AG10803 (cell line): Measurements from ENCODE around the gene SYTL2.

ENCODE experiments used
- DNase-seq: peaks from one replicate; pipeline ENCODE4 v3.0.0; 2010; ENCODE audit warnings: low read depth
- H3K4me3 ChIP-seq: 2 replicates; pipeline ENCODE4 v1.5.1; 2011; ENCODE audit warnings: mild to moderate bottlenecking, low read length, control low read depth
- TF ChIP-seq, protein P1 (sequence below): conservative IDR thresholded peaks from 2 replicates; pipeline ENCODE4 v1.5.1; 2011; ENCODE audit warnings: mild to moderate bottlenecking, low read length, control low read depth, inconsistent platforms

The SYTL2 gene

DNA sequence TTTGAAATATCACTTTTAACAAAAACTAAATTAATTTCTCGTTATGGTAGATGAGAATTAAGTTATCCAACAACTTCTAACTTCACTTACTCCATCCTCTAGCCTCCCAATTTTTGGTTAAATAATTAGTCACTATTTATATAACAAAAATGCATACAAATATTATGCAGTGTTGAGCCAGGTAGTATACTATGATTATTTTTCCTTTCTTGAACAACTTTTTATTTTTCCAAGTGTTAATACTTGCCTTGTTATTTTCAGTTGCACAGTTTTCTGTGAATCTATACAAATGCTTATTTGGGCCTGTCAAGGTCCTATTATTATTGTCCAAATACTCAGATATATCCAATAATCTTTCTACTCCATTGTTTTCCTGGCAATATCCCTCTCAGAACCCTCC is 24.3 kb upstream of the SYTL2 start:
- TF ChIP-seq, protein P1, sequence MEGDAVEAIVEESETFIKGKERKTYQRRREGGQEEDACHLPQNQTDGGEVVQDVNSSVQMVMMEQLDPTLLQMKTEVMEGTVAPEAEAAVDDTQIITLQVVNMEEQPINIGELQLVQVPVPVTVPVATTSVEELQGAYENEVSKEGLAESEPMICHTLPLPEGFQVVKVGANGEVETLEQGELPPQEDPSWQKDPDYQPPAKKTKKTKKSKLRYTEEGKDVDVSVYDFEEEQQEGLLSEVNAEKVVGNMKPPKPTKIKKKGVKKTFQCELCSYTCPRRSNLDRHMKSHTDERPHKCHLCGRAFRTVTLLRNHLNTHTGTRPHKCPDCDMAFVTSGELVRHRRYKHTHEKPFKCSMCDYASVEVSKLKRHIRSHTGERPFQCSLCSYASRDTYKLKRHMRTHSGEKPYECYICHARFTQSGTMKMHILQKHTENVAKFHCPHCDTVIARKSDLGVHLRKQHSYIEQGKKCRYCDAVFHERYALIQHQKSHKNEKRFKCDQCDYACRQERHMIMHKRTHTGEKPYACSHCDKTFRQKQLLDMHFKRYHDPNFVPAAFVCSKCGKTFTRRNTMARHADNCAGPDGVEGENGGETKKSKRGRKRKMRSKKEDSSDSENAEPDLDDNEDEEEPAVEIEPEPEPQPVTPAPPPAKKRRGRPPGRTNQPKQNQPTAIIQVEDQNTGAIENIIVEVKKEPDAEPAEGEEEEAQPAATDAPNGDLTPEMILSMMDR = no peak
- no peak for DNase-seq
- H3K4me3 ChIP-seq = no peak overlapping the region

DNA sequence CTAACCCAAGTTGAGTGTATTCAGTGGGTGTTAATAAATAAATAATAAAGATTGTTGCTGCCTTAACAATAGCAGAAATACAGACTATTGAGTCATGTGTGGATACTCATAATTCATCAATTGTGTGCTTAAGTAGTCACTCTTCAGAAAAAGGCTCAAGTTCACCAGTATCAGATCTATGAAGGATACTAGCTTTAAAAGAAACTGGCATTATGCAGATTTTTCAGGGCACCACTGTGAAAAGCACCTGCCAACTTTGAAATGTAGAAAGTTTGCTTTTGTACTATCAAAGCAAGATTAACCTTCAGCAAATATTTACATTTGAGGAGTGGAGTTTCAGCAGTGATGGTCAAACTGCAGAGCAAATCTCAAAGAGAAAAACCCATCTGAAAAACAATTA is 20.1 kb upstream of the SYTL2 start:
- TF ChIP-seq, protein P1 = no peak
- no peak overlapping the region for H3K4me3 ChIP-seq
- no peak for DNase-seq

DNA sequence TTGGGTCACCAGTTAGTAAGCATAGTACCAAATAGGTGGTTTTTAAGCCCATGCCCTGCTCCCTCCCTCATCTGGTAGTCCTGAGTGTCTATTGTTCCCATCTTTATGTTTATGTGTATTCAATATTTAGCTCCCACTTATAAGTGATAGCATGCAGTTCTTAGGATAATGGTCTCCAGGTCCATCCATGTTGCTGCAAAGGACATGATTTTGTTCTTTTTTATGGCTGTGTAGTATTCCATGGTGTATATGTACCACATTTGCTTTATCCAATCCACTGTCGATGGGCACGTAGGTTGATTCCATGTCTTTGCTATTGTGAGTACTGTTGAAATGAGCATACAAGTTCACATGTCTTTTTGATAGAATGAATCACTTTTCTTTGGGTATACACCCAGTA is 18.2 kb upstream of the SYTL2 start:
- DNase-seq = no peak
- TF ChIP-seq, protein P1 = no peak
- H3K4me3 ChIP-seq = no peak overlapping the region

DNA sequence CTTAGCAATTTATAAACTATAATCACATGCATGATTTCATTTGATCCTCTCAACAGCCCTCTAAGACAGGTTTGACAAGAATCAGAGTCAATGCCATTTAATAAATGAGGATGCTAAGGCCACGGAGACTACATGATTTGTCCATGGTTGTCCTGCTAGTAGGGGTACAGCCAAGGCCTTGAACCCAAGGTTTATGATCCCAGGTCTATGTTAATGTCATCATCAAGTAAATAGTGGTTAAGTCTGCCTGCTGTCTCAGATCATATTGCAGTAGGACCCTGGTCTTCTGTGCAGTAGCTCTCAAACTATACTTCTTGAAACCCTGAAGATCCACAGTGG is 17.7 kb upstream of the SYTL2 start:
- TF ChIP-seq, protein P1 = no peak
- no peak overlapping the region for H3K4me3 ChIP-seq
- DNase-seq = no peak

DNA sequence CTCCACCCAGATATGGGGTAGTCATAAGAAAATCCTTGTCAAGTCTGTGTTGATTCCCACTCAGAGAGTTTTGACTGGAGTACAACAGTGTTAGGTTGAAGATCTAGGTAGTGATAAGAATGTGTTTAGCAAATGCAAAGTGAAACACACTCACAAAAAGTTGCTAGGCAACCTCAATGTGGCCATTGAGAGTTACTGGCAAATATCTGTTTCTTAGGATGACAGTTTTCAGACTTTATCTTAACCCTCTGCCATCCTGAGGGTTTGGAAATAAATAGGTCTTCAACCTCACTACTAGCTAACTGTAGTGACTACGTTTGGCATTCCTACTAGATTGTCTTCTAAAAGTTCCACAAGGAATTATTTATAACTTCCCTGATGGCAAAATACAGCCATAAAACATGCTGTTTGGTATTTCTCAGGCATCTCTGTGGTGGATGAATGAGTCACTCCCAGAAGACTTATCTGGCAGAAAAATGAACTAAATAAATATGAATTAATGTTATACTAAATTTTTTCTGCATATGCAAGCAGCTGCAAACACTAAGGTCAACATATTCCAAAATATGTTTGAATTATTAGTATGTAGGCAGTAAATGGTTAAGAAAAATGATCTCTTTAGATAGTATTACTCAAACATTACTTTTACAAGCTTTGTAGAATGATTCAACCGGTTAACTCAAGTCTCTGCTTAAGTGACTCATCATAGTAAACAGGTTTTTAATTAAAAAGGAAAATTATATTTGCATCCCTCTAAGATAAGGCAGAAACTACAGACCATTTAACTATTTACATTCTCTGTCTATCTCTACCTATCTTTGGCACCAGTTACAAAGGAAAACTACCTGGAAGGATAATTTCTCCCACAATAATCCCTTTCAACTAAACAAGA is 17.1 kb upstream of the SYTL2 start:
- no peak overlapping the region for H3K4me3 ChIP-seq
- peak; percentile 96 for DNase-seq
- TF ChIP-seq, protein P1 = no peak

DNA sequence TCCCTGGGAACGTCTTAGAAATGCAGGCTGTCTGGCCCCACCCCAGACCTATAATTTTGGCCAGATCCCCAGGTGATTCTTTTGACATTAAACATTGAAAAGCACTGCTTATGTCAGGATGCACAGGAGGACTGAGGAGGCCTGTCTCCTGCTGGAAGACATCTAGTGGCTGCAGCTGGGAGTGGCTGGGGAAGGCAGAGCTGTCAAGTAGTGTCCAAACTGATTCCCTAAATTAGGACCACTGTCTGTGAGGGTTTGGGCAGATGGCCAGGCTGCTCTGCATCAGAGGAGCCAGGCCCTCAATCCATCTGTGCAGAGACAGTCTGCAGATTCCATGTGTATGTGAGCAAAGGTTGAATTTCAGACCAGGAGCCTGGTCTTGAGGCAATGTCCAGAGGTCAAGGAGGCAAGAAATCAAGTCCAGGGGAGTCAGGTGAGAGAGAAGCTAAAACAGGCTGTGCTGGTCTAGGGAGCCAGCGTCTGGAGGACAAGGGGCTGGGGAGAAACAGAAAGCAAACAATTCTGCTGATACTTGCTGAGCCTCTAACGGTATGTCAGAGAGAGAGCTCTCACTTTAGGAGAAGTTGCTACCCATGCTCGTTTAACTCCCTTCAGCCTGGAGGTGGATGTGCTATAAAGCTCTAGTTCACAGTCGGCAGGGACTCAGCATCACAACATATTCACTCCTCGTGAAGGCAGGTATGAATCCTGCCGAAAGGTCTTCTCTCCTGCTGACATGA is 15.3 kb upstream of the SYTL2 start:
- DNase-seq = peak; percentile 56
- TF ChIP-seq, protein P1 = peak; percentile 78
- no peak overlapping the region for H3K4me3 ChIP-seq

DNA sequence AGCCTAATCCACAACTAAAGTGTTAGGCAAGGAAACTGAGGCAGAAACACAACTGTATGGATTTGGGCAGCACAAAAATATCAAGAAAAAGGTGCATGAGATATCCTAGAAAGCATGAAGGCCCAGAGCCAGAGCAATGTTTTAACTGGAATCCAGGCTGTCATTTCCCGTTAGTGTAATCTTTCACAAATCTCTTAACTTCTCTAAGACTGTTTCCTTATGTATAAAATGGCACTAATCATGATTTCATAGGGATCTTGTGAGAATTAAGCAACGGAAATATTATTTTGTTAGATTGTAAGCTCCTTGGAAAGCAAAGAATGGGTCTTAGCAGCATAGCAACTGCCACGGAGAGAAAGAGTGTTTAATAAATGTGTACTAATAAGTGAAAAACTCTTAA is 14.7 kb upstream of the SYTL2 start:
- H3K4me3 ChIP-seq = no peak overlapping the region
- TF ChIP-seq, protein P1 = no peak

More for the DNA sequence above, 14.7 kb upstream of the SYTL2 start:
- DNase-seq = no peak
